ENCODE measurements around the gene RRP1B. TPM values are rescaled to one million over a fixed set of nuclear protein-coding genes. Genes with fewer than 3 reads are reported as not detected.

Gene RRP1B
- total and polyA plus RNA-seq, 5 donors = 4.7 to 12.5 (median 11.2) TPM

DNA sequence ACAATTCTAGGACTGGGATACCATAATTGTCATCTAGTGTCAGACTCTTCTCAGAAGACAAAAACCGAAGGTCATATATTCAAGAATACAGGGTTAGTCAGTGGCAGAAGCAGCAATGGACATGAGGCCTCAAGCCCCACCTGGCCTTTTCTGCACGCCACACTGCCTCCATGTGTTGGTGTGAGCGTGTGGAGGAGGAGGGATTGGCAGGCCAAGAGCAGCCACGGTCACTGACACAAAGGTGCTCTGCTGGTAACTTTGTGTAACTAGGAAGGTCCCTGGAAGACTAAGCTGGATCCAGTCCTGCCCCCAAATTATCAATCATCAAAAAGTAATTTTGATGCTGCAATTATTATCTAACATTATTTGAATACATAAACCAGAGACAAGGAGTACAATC, 35.0 kb upstream of the RRP1B start:
- no peaks in the 10 kb centered on the region for H3K27me3 ChIP-seq (ENCODE audit: control insufficient read depth, insufficient read depth)
- 85% methylated on average over 4 of the region's 4 CpGs for WGBS

DNA sequence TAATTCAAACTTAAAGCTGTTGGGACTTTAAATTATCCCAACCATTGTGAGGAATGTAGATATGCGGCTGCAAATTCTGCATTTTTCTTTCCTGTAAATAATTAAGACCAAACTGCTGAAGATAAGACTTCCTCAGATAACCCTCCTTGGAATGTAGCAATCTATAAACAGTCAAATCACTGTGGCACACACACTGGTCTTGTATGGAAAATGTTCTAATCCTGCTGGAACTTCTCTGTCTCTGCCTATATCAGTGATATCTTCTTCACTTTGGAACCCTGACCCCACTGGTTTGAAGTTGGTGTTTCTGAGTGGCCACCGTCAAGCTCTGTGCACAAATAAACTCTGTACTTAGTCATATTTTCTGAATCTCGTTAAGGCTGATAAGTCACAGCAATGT, 33.0 kb upstream of the RRP1B start:
- Histone ChIP-seq H3K4me3 (ENCODE audit: low read length) (no peak overlapping the region), H3K27ac (ENCODE audit: low read length) (no peak overlapping the region), H3K27me3 (ENCODE audit: control insufficient read depth, insufficient read depth) (no peaks in the 10 kb centered on the region), H3K4me1 (ENCODE audit: control insufficient read depth, insufficient read depth, low read length) (no peaks in the 10 kb centered on the region), H3K9me3 (ENCODE audit: control insufficient read depth, low read length) (no peaks in the 10 kb centered on the region)
- intact Hi-C loops (cut with DNase I) = no loop called here
- ATAC-seq (peak in 1 of 2 donors; percentile 64), DNase-seq (no peak)
- WGBS = 31% methylated on average over 3 of the region's 3 CpGs

More for the DNA sequence above, 35.0 kb upstream of the RRP1B start:
- Histone ChIP-seq H3K9me3 (ENCODE audit: control insufficient read depth, low read length) (peaks cover 2% of the 10 kb centered on the region), H3K4me3 (ENCODE audit: low read length) (no peak overlapping the region), H3K27ac (ENCODE audit: low read length) (no peak overlapping the region), H3K4me1 (ENCODE audit: control insufficient read depth, insufficient read depth, low read length) (no peaks in the 10 kb centered on the region)
- DNase-seq = no peak
- peak in 1 of 2 donors; percentile 31 for ATAC-seq
- intact Hi-C loops (cut with DNase I) = no loop called here

DNA sequence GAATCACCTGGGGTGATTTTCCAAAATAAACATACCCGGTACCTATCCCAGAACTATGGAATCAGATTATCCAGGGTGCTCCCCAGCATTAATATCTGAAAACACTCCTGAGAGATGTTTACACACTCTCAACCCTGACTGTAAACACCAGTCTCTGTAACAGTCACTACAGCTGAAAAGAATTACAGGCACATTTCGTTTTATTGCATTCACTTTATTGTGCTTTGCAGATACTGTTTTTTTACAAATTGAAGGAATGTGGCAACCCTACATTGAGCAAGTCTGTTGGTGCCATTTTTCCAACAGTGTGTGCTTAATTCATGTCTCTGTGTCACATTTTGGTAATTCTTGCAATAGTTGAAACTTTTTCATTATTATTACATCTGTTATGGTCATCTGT, 31.8 kb upstream of the RRP1B start:
- DNase-seq (no peak), ATAC-seq (no peak)
- no peaks in the 10 kb centered on the region for H3K27me3 ChIP-seq (ENCODE audit: control insufficient read depth, insufficient read depth)
- 93% methylated on average over 2 of the region's 2 CpGs for WGBS
- H3K9me3 ChIP-seq (ENCODE audit: control insufficient read depth, low read length) = no peaks in the 10 kb centered on the region
- no peak overlapping the region for H3K27ac ChIP-seq (ENCODE audit: low read length)
- H3K4me3 ChIP-seq (ENCODE audit: low read length) = no peak overlapping the region
- no peaks in the 10 kb centered on the region for H3K4me1 ChIP-seq (ENCODE audit: control insufficient read depth, insufficient read depth, low read length)
- intact Hi-C loops (cut with DNase I) = no loop called here

- Histone ChIP-seq H3K4me3 (ENCODE audit: low read length) (no peak overlapping the region), H3K27ac (ENCODE audit: low read length) (no peak overlapping the region), H3K4me1 (ENCODE audit: control insufficient read depth, insufficient read depth, low read length) (no peaks in the 10 kb centered on the region), H3K27me3 (ENCODE audit: control insufficient read depth, insufficient read depth) (no peaks in the 10 kb centered on the region), H3K9me3 (ENCODE audit: control insufficient read depth, low read length) (no peaks in the 10 kb centered on the region)
- intact Hi-C loops (cut with DNase I) = no loop called here
- DNase-seq = no peak
- no peak for ATAC-seq
- 92% methylated on average over 13 of the region's 14 CpGs for WGBS
Observed at GRCh38 chr21:43631411-43632107, 27.8 kb upstream of the RRP1B start.

DNA sequence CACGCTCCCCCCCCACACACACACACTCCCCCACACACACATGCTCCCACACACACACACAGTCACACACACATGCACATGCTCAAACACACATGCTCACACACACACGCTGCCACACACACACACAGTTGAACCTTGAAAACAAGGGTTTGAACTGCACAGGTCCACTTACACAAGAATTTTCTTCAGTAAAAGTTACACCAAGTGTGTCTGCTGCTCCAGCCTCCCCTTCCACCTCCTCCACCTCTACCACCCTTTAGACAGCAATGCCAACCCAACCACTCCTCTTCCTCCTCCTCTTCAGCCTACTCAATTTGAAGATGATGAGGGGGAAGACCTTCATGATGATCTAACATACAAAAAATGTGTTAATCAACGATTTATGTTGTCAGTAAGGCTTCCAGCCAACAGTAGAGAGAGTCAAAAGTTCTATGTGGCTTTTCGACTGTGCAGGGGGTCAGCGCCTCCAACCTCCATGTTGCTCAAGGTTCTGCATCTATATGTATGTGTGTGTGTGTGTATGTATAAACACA, 26.9 kb upstream of the RRP1B start:
- intact Hi-C loops (cut with DNase I) = no loop called here
- no peaks in the 10 kb centered on the region for H3K27me3 ChIP-seq (ENCODE audit: control insufficient read depth, insufficient read depth)
- WGBS = 65% methylated on average over 5 of the region's 5 CpGs
- H3K27ac ChIP-seq (ENCODE audit: low read length) = no peak overlapping the region
- ATAC-seq (no peak), DNase-seq (no peak)
- H3K4me1 ChIP-seq (ENCODE audit: control insufficient read depth, insufficient read depth, low read length) = no peaks in the 10 kb centered on the region
- H3K9me3 ChIP-seq (ENCODE audit: control insufficient read depth, low read length) = no peaks in the 10 kb centered on the region
- H3K4me3 ChIP-seq (ENCODE audit: low read length) = no peak overlapping the region

DNA sequence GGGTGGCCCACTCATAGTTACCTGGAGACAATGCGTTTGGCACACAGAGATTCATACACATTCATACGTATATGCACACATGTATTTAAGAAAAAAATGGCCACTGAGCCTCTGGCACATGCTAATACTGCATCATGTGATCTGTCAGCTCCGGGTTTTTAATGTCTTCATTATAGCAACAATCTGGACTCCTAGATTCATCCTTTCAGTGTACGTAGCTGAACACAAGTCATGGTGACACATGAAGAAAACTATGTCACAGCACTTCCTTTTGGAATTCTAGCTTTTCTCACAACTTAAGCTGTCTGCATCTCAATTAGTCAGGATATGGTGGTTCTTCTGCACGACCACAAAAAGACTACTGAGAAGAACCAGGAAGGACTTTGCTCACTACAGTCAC, 24.7 kb upstream of the RRP1B start:
- Histone ChIP-seq H3K27me3 (ENCODE audit: control insufficient read depth, insufficient read depth) (no peaks in the 10 kb centered on the region), H3K4me3 (ENCODE audit: low read length) (no peak overlapping the region), H3K9me3 (ENCODE audit: control insufficient read depth, low read length) (no peaks in the 10 kb centered on the region), H3K4me1 (ENCODE audit: control insufficient read depth, insufficient read depth, low read length) (no peaks in the 10 kb centered on the region), H3K27ac (ENCODE audit: low read length) (no peak overlapping the region)
- ATAC-seq (no peak), DNase-seq (no peak)
- intact Hi-C loops (cut with DNase I) = no loop called here
- 72% methylated on average over 5 of the region's 5 CpGs for WGBS

DNA sequence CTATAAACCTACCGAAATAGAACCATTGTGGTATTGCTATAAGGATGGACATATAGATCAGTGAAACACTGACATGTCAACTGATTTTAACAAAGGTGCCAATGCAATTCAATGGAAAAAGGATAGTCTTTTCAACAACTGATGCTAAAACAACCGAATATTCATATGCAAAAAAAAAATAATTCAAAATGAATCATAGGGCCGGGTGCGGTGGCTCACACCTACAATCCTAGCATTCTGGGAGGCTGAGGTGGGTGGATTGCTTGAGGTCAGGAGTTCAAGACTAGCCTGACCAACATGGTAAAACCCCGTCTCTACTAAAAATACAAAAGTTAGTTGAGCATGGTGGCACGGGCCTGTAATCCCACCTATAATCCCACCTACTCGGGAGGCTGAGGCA, 23.9 kb upstream of the RRP1B start:
- no peaks in the 10 kb centered on the region for H3K4me1 ChIP-seq (ENCODE audit: control insufficient read depth, insufficient read depth, low read length)
- no peaks in the 10 kb centered on the region for H3K9me3 ChIP-seq (ENCODE audit: control insufficient read depth, low read length)
- DNase-seq = no peak
- no peak overlapping the region for H3K27ac ChIP-seq (ENCODE audit: low read length)
- H3K27me3 ChIP-seq (ENCODE audit: control insufficient read depth, insufficient read depth) = no peaks in the 10 kb centered on the region
- intact Hi-C loops (cut with DNase I) = no loop called here
- no peak for ATAC-seq
- no peak overlapping the region for H3K4me3 ChIP-seq (ENCODE audit: low read length)
- WGBS = 96% methylated on average over 7 of the region's 7 CpGs

DNA sequence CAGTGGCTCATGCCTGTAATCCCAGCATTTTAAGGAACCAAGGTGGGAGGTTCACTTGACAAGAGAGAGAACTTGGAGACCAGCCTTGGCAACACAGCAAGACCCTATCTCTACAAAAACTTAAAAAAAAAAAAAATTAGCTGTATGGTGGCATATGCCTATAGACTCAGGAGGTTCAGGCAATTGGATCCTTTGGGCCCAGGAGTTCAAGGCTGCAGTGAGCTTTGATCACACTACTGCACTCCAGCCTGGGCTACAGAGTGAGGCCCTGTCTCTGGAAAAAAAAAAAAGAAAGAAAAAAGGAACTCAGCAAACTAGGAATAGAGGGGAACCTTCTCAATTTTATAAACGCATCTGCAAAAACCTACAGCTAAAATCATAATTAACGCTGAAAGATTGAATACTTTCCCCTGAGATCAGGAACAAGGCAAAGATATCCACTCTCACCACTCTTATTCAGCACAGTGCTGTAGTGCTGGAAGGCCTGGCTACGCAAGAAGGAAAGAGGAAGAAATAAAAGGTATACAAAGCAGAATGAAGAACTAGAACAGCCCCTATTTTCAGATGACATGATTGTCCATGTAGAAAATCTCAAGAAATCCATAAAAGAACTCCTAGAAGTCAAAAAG, 21.7 kb upstream of the RRP1B start:
- no peak for ATAC-seq
- WGBS = 94% methylated on average over 3 of the region's 3 CpGs
- no peaks in the 10 kb centered on the region for H3K9me3 ChIP-seq (ENCODE audit: control insufficient read depth, low read length)
- intact Hi-C loops (cut with DNase I) = no loop called here
- no peak overlapping the region for H3K27ac ChIP-seq (ENCODE audit: low read length)
- H3K4me1 ChIP-seq (ENCODE audit: control insufficient read depth, insufficient read depth, low read length) = no peaks in the 10 kb centered on the region
- no peaks in the 10 kb centered on the region for H3K27me3 ChIP-seq (ENCODE audit: control insufficient read depth, insufficient read depth)
- DNase-seq = no peak
- no peak overlapping the region for H3K4me3 ChIP-seq (ENCODE audit: low read length)

- H3K9me3 ChIP-seq (ENCODE audit: control insufficient read depth, low read length) = no peaks in the 10 kb centered on the region
- H3K4me1 ChIP-seq (ENCODE audit: control insufficient read depth, insufficient read depth, low read length) = no peaks in the 10 kb centered on the region
- 67% methylated on average over 7 of the region's 7 CpGs for WGBS
- DNase-seq (no peak), ATAC-seq (no peak)
- intact Hi-C loops (cut with DNase I) = loop anchor here in 1 of 4 donors (10.0 kb wide), 1 partner anchor 295 kb away; no protein-coding TSS in a partner anchor
- H3K27ac ChIP-seq (ENCODE audit: low read length) = no peak overlapping the region
- no peaks in the 10 kb centered on the region for H3K27me3 ChIP-seq (ENCODE audit: control insufficient read depth, insufficient read depth)
- no peak overlapping the region for H3K4me3 ChIP-seq (ENCODE audit: low read length)
Observed at GRCh38 chr21:43639470-43640353, 19.6 kb upstream of the RRP1B start.

- Histone ChIP-seq H3K4me3 (ENCODE audit: low read length) (no peak overlapping the region), H3K9me3 (ENCODE audit: control insufficient read depth, low read length) (no peaks in the 10 kb centered on the region), H3K4me1 (ENCODE audit: control insufficient read depth, insufficient read depth, low read length) (no peaks in the 10 kb centered on the region), H3K27me3 (ENCODE audit: control insufficient read depth, insufficient read depth) (no peaks in the 10 kb centered on the region), H3K27ac (ENCODE audit: low read length) (no peak overlapping the region)
- 79% methylated on average over 3 of the region's 3 CpGs for WGBS
- intact Hi-C loops (cut with DNase I) = loop anchor here in 1 of 4 donors (10.0 kb wide), 1 partner anchor 296 kb away; no protein-coding TSS in a partner anchor
- ATAC-seq = no peak
- no peak for DNase-seq
Observed at GRCh38 chr21:43640400-43640799, 19.0 kb upstream of the RRP1B start.

DNA sequence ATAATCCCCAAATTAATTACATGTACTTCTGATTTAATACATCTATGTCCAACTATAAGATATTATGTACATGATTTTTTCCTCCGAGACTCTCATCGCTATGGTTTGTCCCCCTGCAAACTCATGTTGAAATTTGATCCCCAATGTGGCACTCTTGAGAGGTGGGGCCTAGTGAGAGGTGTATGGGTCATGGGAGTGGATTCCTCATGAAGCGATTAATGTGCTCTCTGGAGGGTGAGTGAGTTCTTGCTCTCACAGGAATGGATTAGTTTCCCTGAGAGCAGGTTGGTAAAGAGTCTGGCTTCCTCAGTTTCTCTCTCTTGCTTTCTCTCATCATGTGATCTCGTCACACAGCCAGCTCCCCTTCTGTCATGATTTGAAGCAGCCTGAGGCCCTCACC, 16.2 kb upstream of the RRP1B start:
- H3K27me3 ChIP-seq (ENCODE audit: control insufficient read depth, insufficient read depth) = no peaks in the 10 kb centered on the region
- intact Hi-C loops (cut with DNase I) = loop anchor here in 1 of 4 donors (10.0 kb wide), 1 partner anchor 298 kb away; no protein-coding TSS in a partner anchor
- DNase-seq = no peak
- H3K4me1 ChIP-seq (ENCODE audit: control insufficient read depth, insufficient read depth, low read length) = no peaks in the 10 kb centered on the region
- 91% methylated on average over 4 of the region's 4 CpGs for WGBS
- H3K4me3 ChIP-seq (ENCODE audit: low read length) = no peak overlapping the region
- H3K9me3 ChIP-seq (ENCODE audit: control insufficient read depth, low read length) = no peaks in the 10 kb centered on the region
- H3K27ac ChIP-seq (ENCODE audit: low read length) = no peak overlapping the region
- no peak for ATAC-seq

Measured in right cardiac atrium (tissue), 5 donors.